ENCODE data around the gene BTK.

Gene BTK

GRCh38 chrX:101385795-101386541 lies at the start of gene BTK:
Gene BTK (minus strand): TSS chrX:101386191. CDS start chrX:101375284, 10,907 bp downstream.
- H3K4me3 ChIP-seq (ENCODE audit: low read depth, low read length), result peak within 1 kb of the TSS; percentile 74
- TF ChIP-seq CTCF (IDR thresholded peaks at IDR 0.05; ENCODE audit: insufficient read depth, low read depth, low read length, missing control alignments), result no peak
- peak; percentile 88 for DNase-seq (ENCODE audit: low read depth)

- no peak overlapping the region for H3K4me3 ChIP-seq (ENCODE audit: low read depth, low read length)
- DNase-seq (ENCODE audit: low read depth), result peak; percentile 18
- no peak for TF ChIP-seq CTCF (IDR thresholded peaks at IDR 0.05; ENCODE audit: insufficient read depth, low read depth, low read length, missing control alignments)
These were observed 44.6 kb upstream of the BTK start for GRCh38 chrX:101430457-101431078.

GRCh38 chrX:101429934-101430333 lies 43.9 kb upstream of the BTK start:
- DNase-seq (ENCODE audit: low read depth), result no peak
- no peak for TF ChIP-seq CTCF (IDR thresholded peaks at IDR 0.05; ENCODE audit: insufficient read depth, low read depth, low read length, missing control alignments)
- no peak overlapping the region for H3K4me3 ChIP-seq (ENCODE audit: low read depth, low read length)

- DNase-seq (ENCODE audit: low read depth), result no peak
- TF ChIP-seq CTCF (IDR thresholded peaks at IDR 0.05; ENCODE audit: insufficient read depth, low read depth, low read length, missing control alignments), result no peak
- H3K4me3 ChIP-seq (ENCODE audit: low read depth, low read length), result no peak overlapping the region
These were observed 42.0 kb upstream of the BTK start for GRCh38 chrX:101427954-101428353.

GRCh38 chrX:101419489-101419888 lies 33.5 kb upstream of the BTK start:
- TF ChIP-seq CTCF (IDR thresholded peaks at IDR 0.05; ENCODE audit: insufficient read depth, low read depth, low read length, missing control alignments), result no peak
- DNase-seq (ENCODE audit: low read depth), result no peak
- no peak overlapping the region for H3K4me3 ChIP-seq (ENCODE audit: low read depth, low read length)

GRCh38 chrX:101417981-101418841 lies 32.2 kb upstream of the BTK start:
- TF ChIP-seq CTCF (IDR thresholded peaks at IDR 0.05; ENCODE audit: insufficient read depth, low read depth, low read length, missing control alignments), result no peak
- H3K4me3 ChIP-seq (ENCODE audit: low read depth, low read length), result peak overlapping the region; percentile 61

More at GRCh38 chrX:101417981-101418841, 32.2 kb upstream of the BTK start:
- peak; percentile 60 for DNase-seq (ENCODE audit: low read depth)

All from GM12865 (cell line).